GM23248 (cell line): ENCODE data around the gene PLEKHM2.

Experiments used
- EZH2 ChIP-seq: fragments of 200-600 bp; sonication (generic); IDR thresholded peaks from 2 replicates; pipeline ENCODE4 v1.6.1; 2018; ENCODE audit warnings: antibody characterized with exemption, mild to moderate bottlenecking; ENCODE audit not compliant: insufficient read depth, poor library complexity, severe bottlenecking
- EZH2phosphoT487 ChIP-seq: fragments of 200-600 bp; sonication (generic); IDR thresholded peaks from 2 replicates; pipeline ENCODE4 v1.6.1; 2018; ENCODE audit warnings: antibody characterized with exemption, moderate library complexity, mild to moderate bottlenecking, low read depth; ENCODE audit not compliant: insufficient read depth

DNA sequence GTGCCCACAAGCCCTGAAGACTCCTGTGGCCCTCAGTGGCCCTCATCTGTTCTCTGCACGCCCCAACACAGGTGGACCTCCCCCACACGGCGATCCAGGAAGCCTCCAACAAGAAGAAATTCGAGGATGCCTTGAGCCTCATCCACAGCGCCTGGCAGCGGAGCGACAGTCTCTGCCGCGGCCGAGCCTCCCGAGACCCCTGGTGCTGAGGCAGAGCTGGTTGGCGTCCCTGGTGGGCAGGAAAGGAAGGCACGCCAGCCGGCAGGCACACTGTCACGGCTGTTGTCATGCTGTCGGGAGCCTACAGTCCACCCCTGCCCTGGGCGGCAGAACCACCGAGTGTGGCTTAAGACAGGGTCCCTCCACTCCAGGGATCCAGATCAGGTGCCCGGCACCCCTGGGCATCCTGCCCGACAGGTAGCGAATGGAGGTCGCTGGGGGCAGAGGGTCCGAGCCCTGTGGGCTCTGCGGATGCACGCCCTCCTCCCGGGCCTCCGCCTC is 49.7 kb downstream of the PLEKHM2 start:
- TF ChIP-seq EZH2 (no peak), EZH2phosphoT487 (no peak)
